NB4 (cell line): Measurements from ENCODE around the gene C4orf50.

Experiments
- POLR2A ChIP-seq: IDR thresholded peaks from 2 replicates; pipeline ENCODE4 v1.6.1; 2011; ENCODE audit warnings: mild to moderate bottlenecking; ENCODE audit not compliant: insufficient read length; ENCODE audit errors: extremely low read depth
- TF ChIP-seq, protein P1 (sequence below): IDR thresholded peaks from one replicate; pipeline ENCODE4 v1.5.1; 2012; ENCODE audit warnings: low read depth, low read length

GRCh38 chr4:5991405-5991804, 26.8 kb downstream of the C4orf50 start:
- TF ChIP-seq POLR2A, result no peak
- TF ChIP-seq, protein P1, sequence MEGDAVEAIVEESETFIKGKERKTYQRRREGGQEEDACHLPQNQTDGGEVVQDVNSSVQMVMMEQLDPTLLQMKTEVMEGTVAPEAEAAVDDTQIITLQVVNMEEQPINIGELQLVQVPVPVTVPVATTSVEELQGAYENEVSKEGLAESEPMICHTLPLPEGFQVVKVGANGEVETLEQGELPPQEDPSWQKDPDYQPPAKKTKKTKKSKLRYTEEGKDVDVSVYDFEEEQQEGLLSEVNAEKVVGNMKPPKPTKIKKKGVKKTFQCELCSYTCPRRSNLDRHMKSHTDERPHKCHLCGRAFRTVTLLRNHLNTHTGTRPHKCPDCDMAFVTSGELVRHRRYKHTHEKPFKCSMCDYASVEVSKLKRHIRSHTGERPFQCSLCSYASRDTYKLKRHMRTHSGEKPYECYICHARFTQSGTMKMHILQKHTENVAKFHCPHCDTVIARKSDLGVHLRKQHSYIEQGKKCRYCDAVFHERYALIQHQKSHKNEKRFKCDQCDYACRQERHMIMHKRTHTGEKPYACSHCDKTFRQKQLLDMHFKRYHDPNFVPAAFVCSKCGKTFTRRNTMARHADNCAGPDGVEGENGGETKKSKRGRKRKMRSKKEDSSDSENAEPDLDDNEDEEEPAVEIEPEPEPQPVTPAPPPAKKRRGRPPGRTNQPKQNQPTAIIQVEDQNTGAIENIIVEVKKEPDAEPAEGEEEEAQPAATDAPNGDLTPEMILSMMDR, result no peak
